ENCODE data around the gene FHIT. TPM values are rescaled to one million over a fixed set of nuclear protein-coding genes. Genes with fewer than 3 reads are reported as not detected.

Gene FHIT
- total and polyA plus RNA-seq, 2 donors from 2014 or later = 20.2 to 61.2 TPM

DNA sequence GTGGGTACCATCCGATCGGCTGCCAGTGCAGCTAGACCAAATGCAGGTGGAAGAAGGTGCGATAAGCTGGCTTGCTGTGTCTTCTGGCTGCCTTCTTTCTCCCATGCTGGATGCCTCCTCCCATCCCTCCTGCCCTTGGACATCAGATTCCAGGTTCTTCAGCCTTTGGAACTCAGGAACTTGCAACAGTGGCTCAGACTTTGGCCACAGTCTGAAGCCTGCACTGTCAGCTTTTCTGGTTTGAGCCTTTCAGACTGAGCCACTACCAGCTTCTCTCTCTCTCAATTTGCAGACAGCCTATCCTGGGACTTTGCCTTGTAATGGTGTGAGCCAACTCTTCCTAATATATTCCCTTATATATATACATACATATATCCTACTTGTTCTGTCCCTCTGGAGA lies 485.5 kb downstream of the FHIT start:
- H3K4me3 ChIP-seq (ENCODE audit: low read length in 3 of 3) = no peak overlapping the region
- no peaks in the 10 kb centered on the region for H3K36me3 ChIP-seq (ENCODE audit: control insufficient read depth in 2 of 3, insufficient read depth in 3 of 3, low read length in 3 of 3)
- H3K27ac ChIP-seq (ENCODE audit: low read depth in 2 of 2, low read length in 2 of 2) = no peak overlapping the region
- FAIRE-seq = no peak
- no peaks in the 10 kb centered on the region for H3K27me3 ChIP-seq (ENCODE audit: control insufficient read depth, insufficient read depth, low read length)
- no peak for DNase-seq
- TF ChIP-seq, protein P1, sequence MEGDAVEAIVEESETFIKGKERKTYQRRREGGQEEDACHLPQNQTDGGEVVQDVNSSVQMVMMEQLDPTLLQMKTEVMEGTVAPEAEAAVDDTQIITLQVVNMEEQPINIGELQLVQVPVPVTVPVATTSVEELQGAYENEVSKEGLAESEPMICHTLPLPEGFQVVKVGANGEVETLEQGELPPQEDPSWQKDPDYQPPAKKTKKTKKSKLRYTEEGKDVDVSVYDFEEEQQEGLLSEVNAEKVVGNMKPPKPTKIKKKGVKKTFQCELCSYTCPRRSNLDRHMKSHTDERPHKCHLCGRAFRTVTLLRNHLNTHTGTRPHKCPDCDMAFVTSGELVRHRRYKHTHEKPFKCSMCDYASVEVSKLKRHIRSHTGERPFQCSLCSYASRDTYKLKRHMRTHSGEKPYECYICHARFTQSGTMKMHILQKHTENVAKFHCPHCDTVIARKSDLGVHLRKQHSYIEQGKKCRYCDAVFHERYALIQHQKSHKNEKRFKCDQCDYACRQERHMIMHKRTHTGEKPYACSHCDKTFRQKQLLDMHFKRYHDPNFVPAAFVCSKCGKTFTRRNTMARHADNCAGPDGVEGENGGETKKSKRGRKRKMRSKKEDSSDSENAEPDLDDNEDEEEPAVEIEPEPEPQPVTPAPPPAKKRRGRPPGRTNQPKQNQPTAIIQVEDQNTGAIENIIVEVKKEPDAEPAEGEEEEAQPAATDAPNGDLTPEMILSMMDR (IDR thresholded peaks at IDR 0.05; ENCODE audit: borderline replicate concordance, extremely low read depth, insufficient read depth) = no peak
- no peaks in the 10 kb centered on the region for H3K4me1 ChIP-seq (ENCODE audit: control insufficient read depth in 2 of 3, insufficient read depth in 2 of 3, low read depth in 1 of 3, low read length in 3 of 3)
- H3K9ac ChIP-seq (ENCODE audit: low read length in 3 of 3) = no peak overlapping the region
- no peaks in the 10 kb centered on the region for H3K9me3 ChIP-seq (ENCODE audit: control insufficient read depth in 2 of 3, insufficient read depth in 1 of 3, low read length in 3 of 3)
- intact Hi-C loops (cut with DNase I) = no loop called here

DNA sequence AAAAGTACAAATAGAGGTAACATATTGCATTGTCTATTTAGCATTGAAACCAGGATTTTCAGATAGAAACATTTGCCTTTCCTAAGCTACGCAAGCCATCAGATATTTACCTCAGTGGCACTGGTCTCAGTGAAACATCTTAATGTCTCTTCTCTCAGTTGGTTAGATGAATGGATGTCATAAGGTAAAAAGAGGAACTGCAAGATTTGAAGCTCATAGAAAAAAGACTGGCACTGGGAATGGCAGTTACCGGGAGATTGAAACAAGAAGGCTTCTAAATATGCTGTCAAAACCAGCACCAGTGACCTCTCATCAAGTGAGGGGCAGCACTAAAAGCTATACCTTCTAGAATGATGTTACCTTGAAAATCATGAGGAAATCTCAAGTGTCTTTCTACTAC lies 486.4 kb downstream of the FHIT start:
- DNase-seq (no peak), FAIRE-seq (no peak)
- intact Hi-C loops (cut with DNase I) = no loop called here
- TF ChIP-seq, protein P1 (IDR thresholded peaks at IDR 0.05; ENCODE audit: borderline replicate concordance, extremely low read depth, insufficient read depth) = no peak
- H3K36me3 ChIP-seq (ENCODE audit: control insufficient read depth in 2 of 3, insufficient read depth in 3 of 3, low read length in 3 of 3) = no peaks in the 10 kb centered on the region
- H3K27ac ChIP-seq (ENCODE audit: low read depth in 2 of 2, low read length in 2 of 2) = no peak overlapping the region
- no peak overlapping the region for H3K9ac ChIP-seq (ENCODE audit: low read length in 3 of 3)
- no peaks in the 10 kb centered on the region for H3K27me3 ChIP-seq (ENCODE audit: control insufficient read depth, insufficient read depth, low read length)
- H3K4me3 ChIP-seq (ENCODE audit: low read length in 3 of 3) = no peak overlapping the region
- H3K9me3 ChIP-seq (ENCODE audit: control insufficient read depth in 2 of 3, insufficient read depth in 1 of 3, low read length in 3 of 3) = no peaks in the 10 kb centered on the region
- no peaks in the 10 kb centered on the region for H3K4me1 ChIP-seq (ENCODE audit: control insufficient read depth in 2 of 3, insufficient read depth in 2 of 3, low read depth in 1 of 3, low read length in 3 of 3)

DNA sequence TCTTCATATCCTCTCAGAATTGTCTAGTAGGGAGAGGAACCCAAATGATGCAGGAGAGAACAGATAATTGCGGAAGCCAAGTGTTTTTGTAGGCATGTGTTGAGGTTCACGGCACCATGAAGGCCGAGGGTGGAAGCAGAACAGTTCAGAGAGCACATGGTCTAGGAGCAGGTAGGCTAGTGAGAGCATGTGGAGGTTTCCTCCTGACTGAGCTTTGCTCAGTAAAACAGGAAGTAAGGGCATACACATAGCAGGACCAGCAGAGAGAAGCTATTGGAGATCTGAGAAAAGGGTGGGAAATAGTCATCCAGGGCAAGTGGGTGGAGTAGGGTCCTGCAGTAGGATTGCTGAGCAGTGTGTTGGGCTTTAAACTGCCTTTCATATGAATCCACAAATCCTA lies 491.1 kb downstream of the FHIT start:
- H3K27me3 ChIP-seq (ENCODE audit: control insufficient read depth, insufficient read depth, low read length) = no peaks in the 10 kb centered on the region
- no peaks in the 10 kb centered on the region for H3K9me3 ChIP-seq (ENCODE audit: control insufficient read depth in 2 of 3, insufficient read depth in 1 of 3, low read length in 3 of 3)
- H3K4me1 ChIP-seq (ENCODE audit: control insufficient read depth in 2 of 3, insufficient read depth in 2 of 3, low read depth in 1 of 3, low read length in 3 of 3) = no peaks in the 10 kb centered on the region
- intact Hi-C loops (cut with DNase I) = no loop called here
- FAIRE-seq (no peak), DNase-seq (no peak)
- no peak overlapping the region for H3K4me3 ChIP-seq (ENCODE audit: low read length in 3 of 3)
- TF ChIP-seq, protein P1 (IDR thresholded peaks at IDR 0.05; ENCODE audit: borderline replicate concordance, extremely low read depth, insufficient read depth) = no peak
- H3K27ac ChIP-seq (ENCODE audit: low read depth in 2 of 2, low read length in 2 of 2) = no peak overlapping the region
- no peak overlapping the region for H3K9ac ChIP-seq (ENCODE audit: low read length in 3 of 3)
- H3K36me3 ChIP-seq (ENCODE audit: control insufficient read depth in 2 of 3, insufficient read depth in 3 of 3, low read length in 3 of 3) = no peaks in the 10 kb centered on the region

DNA sequence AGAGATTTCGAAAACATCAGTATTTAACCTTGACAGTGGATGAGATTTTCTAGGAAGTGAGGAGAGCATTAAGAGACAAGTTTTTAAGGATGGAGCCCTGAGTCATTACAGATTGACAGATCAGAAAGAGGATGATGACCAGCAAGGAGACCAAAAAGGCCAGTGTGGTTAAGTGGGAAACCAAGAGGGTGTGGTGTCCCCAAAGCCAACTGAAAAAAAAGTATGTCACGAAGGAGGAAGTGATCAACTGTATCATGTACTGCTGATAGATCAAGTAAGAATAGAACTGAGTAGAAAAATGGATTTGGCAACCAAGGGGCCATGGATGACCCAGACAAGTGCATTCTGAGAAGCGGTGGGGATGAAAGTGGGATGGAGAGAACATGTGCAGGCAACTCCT lies 491.8 kb downstream of the FHIT start:
- H3K4me1 ChIP-seq (ENCODE audit: control insufficient read depth in 2 of 3, insufficient read depth in 2 of 3, low read depth in 1 of 3, low read length in 3 of 3) = no peaks in the 10 kb centered on the region
- FAIRE-seq (no peak), DNase-seq (no peak)
- H3K4me3 ChIP-seq (ENCODE audit: low read length in 3 of 3) = no peak overlapping the region
- H3K27me3 ChIP-seq (ENCODE audit: control insufficient read depth, insufficient read depth, low read length) = no peaks in the 10 kb centered on the region
- intact Hi-C loops (cut with DNase I) = no loop called here
- H3K9ac ChIP-seq (ENCODE audit: low read length in 3 of 3) = no peak overlapping the region
- no peak overlapping the region for H3K27ac ChIP-seq (ENCODE audit: low read depth in 2 of 2, low read length in 2 of 2)
- H3K36me3 ChIP-seq (ENCODE audit: control insufficient read depth in 2 of 3, insufficient read depth in 3 of 3, low read length in 3 of 3) = no peaks in the 10 kb centered on the region
- TF ChIP-seq, protein P1 (IDR thresholded peaks at IDR 0.05; ENCODE audit: borderline replicate concordance, extremely low read depth, insufficient read depth) = no peak
- H3K9me3 ChIP-seq (ENCODE audit: control insufficient read depth in 2 of 3, insufficient read depth in 1 of 3, low read length in 3 of 3) = no peaks in the 10 kb centered on the region

Data from kidney (tissue), 14 donors.